D341Med (cell line): ENCODE measurements around the gene PCSK5.

Experiments
- DNase-seq: peaks from one replicate; pipeline ENCODE4 v3.0.0; 2012; ENCODE audit warnings: low spot score

Gene PCSK5

DNA sequence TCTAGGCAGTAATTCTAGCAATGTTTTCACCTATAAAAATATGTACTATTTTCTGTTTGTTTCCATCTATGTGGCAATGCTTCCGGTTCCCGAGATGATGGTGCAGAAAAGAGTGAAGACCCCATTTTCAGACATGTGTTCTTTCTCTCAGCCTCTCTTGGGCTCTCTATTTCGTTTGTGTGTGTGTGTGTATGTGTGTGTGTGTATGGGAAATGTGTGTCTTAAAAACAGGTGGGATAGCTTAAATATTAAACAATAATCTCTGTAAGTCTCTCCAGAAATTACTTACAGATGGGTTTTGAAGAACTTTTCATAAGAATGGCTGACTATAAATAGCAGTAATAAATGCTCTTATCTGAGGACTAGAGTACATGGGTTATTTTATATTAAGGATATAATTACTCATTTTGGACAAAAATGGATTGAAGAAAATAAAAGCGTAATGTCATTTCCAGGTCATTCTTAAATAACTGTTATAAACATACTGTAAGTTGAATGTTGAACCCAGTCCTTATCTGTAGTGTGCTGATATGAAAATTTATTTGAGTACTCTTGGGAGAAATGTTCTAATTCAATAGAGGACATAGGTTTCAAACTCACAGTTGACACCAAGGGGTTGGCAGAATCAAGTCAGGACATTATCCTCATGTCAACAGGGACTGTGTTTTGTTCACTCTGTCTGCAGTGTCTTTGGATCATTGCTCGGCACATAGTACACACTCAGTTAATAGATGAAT is 31.1 kb downstream of the PCSK5 start:
- DNase-seq = no peak

DNA sequence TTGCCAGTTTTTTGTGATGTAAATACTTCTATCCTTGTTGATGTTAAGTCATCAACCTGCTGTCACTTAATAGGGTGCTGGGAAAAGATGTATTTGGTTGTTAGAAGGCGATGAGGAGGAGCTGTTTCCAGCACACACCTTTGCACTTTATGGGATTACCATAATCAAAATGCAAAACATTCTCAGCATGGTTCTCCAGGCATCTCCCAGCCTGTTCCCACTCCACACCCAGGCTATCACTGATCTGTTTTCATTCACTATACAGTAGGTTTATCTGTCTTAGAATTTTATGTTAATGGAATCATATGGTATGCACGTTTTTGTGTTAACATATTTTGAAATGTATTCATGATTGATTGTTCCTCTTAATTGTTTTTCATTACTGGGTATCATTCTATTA is 35.9 kb downstream of the PCSK5 start:
- no peak for DNase-seq

DNA sequence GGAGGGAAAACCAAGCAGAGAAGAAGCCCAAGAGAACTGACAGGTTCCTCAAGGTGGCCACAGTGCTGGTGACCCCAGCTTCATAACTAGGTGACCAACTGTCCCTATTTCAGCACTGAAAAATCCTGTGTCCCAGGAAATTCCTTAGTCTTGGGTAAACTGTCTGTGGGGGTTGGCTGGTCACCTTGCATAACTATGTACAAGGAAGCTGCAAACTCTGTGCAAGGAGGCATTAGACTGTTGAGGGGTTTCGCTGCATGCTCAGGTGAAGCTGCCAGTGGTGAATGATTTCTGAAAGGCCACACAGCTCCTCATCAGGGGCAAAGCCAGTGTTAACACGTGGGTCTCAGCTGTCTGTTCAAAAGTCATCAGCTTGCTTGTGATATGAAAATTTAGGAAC is 36.9 kb downstream of the PCSK5 start:
- no peak for DNase-seq

DNA sequence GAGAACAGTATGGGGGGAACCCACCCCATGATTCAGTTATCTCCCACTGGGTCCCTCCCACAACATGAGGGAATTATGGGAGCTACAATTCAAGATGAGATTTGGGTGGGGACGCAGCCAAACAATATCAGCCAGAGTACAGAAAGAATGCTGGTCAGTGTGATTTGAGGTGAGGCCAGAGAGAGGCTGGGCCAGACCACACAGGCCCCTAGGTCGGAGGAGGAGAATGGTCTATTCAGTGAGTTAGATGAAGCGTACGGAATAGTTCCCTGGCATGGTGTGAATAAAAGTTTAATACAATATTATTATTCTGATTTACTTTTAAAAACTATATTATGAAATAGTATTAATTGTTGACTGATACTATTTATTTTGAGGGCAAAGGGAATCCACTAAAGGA is 39.7 kb downstream of the PCSK5 start:
- no peak for DNase-seq

DNA sequence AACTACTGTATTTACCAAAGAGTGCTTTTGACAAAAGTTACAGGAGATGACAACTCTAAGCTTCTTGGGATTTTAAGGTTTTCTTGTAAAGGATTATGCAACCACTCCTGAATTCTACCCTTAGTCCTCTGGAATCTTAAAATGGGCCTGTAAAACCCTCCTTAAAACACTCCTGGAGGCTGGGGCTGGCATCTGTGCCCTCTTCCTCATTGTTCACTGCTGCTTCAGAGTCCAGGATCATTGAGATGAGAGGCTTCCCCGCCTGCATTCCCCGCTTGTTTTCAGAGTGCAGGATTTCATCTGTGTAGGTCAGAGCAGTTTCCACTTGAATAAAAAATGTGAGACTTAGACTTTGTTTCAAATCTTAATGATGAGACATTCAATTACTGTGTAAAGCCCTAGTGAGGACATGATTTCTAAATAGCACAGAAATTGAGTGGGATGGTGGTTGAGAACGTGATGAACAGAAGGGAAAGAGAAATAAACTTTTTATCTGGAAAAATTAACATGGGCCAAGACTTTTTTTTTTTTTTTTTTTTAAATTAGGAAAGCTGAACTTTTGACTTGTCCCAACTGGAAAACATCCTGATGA is 40.4 kb downstream of the PCSK5 start:
- DNase-seq = no peak

DNA sequence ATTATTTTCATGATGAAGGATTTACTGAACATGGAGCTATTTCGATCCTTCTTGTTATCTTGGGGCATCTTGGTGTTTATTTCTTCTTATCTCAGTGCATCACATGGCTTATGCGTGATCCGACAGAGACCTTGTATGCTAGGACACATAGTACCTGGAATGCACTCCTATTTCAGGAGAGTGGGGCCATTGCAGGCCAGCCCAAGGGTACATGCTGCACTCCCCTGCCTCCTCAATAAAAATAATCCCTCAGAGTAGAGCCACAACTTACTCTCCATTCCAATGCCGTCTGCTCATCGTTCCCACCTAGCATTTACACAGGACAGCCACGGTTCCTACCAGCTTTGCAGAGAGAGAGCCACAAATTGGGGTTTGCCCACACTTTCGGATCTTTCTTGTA is 43.5 kb downstream of the PCSK5 start:
- no peak for DNase-seq

DNA sequence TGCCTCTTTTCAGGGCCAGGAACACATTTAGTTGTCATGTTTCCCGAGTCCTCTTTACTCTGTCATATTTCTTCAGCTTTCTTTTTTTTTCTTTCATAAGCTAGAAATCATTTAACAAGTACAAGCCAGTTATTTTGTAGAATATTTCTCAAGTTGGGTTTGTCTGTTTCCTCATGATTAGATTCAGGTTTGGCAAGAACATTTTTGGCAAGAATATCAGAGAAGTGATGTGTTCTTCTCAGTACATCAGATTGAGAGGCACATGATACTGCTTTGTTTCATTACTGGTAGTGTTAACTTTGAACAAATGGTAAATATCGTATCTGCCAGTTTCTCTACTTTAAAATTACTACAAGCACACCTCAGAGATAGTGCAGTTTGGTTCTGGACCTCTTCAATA is 45.1 kb downstream of the PCSK5 start:
- no peak for DNase-seq

DNA sequence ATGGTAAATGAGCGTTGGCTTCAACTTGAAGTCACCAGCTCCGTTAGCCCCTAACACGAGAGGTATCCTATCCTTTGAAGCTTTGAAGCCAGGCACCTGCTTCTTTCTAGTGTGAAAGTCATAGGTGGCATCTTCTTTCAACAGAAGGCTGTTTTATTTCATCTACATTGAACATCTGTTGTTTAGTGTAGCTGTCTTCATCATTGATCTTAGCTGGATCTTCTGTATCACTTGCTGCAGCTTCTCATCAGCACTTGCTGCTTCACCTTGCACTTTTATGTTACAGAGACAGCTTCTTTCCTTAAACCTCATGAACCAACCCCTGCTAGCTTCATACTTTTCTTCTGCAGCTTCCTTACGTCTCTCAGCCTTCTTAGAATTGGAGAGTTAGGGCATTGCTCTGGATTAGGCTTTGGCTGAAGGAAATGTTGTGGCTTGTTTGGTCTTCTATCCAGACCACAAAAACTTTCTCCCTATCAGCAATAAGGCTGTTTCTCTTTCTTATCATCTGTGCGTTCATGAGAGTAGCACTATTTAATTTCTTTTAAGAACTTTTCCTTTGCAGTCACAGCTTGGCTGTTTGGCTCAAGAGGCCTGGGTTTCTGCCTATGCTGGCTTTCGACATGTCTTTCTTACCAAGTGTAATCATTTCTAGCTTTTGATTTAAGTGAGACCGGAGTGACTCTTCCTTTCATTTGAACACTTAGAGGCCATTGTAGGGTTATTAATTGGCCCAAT is 47.2 kb downstream of the PCSK5 start:
- no peak for DNase-seq

DNA sequence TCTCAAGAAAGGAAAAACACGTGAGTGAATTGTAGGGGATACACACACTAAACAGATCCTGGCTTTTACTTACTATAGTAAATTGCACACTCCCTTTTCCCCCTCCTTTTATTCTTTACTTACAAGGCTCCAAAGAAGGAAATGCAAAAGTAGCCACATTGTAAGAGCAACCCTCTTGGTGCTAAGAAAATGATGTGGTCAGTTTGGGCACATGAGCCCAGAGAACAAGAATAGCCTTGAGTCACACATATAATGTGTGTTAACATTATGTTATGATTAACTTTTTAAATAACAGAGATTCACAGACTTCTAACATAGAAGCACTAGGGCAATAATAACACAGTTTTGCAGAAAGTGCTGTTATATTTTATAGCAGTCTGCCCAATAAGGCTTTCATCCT is 48.5 kb downstream of the PCSK5 start:
- DNase-seq = no peak

DNA sequence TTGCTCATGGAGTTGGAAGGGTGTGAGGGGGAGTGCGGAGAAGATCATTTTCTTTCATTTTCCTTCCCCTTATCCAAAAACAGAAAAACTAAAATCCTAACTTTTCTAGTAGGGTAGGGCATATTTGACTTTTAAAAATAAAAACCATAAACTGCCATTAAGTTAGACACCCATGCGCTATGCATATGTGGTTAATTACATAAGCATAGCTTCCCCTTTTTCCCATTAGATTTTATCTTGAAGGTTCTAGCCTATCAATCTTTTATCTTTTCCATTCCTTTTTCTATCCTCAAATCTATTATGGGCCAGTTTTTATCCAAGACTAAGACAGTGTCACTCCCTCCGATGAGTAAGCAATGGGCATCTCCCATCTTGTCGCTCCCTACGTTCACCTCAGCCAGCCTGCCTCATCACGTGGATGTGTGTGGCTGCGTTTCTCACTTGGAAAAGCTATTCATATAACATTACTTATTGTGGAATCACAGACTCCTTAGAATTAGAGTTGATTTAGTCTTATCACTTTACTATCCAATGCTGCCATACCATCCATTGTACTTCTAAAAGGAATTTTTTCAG is 49.2 kb downstream of the PCSK5 start:
- no peak for DNase-seq

DNA sequence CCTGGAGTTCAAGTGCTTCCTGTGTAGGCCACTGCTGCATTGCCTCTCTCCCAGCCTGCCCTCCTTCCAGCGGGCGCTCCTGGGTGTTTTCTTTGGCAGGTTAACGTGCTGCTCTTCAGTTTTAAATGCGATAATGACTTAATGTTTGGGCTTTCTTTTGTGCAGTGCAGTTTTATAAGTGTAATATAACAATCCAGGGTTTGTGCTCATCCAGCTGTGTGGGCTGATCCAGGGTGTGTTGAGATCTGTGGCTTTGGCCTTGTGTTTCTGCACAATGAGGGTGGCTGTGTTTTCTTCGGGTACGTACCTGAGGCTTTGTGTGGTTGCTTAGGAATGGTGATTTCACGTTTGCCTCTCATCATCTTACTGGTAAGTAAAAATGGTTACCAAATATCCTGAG is 50.6 kb downstream of the PCSK5 start:
- DNase-seq = no peak

DNA sequence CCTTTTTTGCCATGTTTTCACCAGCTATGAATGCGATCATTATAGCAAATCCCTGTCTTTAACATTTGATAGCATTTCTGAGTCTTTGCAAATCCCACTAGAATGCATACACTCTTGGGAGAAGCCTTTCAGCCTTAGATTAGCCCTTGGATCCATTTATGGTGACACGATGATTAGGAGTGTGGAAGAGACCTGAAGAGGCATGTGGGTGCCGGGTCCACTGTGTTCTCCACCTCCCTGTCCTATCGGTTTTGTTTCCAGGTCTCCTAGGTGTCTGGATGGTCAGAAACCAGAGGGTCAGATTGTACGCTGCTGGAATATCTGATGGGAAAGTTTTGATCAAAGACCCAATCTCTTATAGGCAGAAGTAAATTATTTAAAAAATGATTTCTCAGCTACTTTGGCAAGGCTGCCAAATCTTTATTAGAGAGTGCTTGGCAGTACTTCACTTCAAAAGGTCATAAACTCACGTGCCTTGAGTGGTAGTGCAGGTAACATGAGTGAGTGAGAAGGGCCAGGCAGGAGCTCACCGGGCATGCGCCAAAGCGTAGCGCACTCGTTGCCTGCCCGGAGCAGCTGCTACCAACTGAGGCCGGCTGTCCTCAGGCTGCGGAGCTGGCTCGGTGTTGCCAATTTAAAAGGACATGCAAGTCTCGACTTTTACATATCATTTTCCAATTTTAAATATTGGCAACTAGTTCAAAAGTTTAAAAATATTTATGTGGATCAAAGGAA is 51.3 kb downstream of the PCSK5 start:
- no peak for DNase-seq

DNA sequence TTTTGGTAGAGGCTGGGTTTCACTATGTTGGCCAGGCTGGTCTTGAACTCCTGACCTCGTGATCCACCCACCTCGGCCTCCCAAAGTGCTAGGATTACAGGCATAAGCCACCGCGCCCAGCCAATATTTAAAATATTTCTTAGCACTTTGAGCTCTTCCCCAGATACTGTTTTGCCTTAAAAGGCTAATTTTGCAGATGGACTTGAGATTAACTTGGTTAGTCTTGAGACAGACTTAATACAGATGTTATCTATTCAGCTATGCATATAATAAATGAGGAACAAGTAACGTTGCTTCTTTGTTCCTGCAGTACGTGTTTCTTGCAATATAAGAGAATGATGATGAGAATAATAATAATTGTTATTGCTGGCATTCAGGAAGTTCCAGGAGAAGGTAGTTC is 56.3 kb downstream of the PCSK5 start:
- no peak for DNase-seq

DNA sequence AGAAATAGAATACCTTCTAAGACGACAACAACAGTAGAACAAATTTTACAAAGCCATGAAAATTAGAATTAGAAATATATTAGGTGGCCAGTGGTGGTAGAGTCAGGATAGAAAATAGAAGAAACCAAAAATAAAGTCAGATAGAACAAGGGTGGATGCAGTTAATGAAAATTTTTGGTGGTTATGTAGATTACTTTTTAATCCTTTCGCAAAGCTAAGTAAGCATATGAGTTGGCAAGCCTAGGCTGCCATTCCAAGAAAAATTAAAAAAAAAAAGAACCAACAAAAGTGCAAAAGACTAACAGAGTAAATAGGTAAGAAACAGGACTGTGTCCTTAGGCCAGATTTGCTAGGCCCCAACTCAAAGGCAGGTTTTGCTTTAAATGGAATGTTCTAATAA is 56.8 kb downstream of the PCSK5 start:
- no peak for DNase-seq

DNA sequence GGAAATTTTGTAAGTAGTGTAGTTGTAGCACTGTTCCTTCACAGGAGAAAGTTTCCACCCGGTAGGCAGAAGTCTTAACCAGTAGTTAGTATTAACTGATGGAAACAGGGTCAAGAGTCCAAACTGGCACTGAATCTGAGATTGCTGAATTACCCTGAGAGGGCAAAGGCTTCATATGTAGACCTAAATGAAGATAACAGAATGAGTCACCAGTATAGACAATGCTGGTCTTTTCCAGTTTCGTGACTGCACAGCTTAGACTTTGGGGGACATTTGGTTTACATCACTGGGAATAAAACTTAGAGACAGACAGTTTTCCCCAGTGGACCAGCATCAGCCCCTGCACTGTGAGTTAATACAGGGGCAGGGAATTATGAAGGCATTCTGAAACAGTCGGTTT is 60.5 kb downstream of the PCSK5 start:
- DNase-seq = no peak

DNA sequence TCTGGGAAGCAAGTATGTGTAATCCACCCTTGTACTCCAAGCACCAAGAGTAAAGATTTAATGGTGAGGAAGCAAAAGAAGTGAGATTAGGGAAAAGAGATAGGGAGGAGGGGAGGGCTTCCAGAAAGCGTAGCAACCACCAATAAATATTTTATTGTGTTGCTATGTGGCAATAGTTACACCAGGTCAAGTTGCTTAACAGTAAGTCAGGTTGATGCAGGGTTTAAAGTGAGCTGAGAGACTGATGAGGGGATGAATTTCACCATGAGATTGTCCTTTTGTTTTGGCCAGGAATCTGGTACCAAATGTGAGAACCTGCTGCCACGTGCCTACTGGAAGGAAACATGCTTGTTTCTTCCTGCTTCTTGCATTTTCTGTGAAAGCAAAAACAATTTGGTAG is 62.7 kb downstream of the PCSK5 start:
- DNase-seq = no peak

DNA sequence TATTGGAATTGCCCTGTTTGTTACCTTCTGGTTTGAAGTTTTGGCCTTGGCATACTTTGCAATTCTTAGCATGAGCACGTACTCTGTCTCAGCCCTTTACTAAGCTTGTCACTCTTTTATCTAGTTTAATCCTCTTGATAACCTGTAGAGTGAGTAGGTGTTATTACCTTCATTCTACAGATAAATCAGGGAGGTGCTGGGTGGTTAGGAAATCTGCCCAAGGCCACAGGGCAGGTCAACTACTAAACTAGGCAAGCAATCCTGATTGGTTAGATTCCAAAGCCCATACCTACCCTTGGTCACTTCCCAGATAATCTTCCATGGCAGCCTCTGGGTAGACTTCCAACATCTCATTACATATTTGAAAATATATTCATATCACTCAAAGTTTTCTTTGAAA is 65.7 kb downstream of the PCSK5 start:
- DNase-seq = no peak

DNA sequence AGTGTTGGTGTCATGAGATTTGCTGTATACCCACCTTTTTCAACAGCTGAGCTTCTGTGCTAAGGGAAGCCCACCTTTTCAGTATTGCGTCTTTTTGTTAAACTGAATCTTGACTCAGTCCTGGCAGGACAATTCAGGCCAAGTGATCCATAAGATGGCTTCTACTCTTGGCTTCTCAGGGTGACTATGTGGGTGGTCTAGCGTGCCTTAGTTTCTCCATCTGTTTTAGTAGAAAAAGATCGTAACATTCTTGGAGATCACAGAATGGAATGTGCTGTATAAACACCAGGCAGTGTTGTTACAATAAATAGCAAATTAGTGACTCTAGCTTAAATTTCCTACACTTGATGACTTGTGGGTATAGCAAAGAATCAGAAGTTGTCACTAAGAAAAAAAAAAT is 66.6 kb downstream of the PCSK5 start:
- DNase-seq = no peak

DNA sequence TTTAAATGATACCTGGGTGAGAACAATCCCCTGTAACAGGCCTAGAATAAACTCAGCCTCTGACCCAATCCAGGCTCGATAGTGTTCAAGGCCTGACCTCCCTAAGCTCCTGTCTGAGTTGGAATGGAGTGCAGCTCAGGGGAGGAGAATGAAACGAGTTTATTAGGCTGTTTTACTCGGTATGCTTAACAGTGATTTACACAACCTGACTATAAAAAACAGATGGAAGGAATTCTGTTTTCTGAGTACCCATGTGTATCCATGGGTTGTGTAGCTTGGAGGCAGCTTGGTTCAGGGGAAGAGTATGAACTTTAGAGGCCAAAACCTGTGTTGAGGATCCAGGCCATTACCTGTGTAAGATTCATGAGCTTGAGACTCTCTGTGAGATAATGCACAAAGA is 67.8 kb downstream of the PCSK5 start:
- DNase-seq = no peak

DNA sequence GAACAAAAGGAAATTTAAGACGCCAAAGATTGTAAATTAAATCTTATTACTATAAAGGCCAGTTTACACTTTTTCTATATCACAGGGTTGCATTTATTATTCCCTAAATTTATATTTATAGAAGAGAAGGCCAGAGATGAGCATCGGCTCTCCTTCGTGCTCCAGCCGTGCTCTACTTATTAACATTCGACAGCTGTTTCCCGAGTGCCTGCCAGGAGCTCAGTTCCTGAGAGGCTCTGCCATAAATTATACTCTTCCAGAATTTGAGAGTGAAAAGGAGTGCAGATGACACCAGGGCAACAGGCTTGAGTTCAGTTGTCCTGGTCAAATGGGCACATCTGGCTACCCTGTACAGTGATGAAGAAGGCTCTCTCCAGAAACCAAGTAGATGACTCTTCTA is 70.1 kb downstream of the PCSK5 start:
- no peak for DNase-seq

DNA sequence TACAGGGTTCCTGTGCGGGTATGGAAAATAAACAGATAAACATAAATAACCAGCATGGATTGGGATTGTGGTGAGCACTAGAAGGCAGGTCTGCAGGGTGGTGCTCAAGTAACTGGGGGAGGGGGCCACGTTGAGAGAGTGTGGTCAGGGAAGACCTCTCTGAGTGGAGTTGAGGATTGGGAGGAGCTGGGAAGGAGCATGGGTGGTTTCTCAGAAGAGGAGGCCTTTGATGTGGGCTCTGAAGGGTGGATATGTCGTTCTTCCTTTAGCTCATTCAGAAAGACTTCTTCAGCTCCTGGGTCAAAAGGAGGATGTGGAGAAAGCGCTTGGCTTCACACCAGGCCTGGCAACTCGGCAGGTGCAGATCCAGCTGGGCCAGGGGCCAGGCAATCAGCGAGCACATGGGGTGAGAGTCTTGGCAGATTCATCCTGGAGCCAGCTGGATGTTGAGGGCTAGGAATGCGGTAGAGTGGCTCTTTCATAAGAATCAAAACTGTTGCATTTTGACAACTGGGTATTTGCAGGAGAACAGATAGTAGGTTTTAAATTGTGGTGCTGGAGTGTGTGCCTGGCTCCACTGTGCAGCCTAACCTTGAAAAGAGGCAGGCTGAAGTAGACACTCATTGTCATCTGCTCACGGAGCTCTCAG is 71.7 kb downstream of the PCSK5 start:
- DNase-seq = no peak

DNA sequence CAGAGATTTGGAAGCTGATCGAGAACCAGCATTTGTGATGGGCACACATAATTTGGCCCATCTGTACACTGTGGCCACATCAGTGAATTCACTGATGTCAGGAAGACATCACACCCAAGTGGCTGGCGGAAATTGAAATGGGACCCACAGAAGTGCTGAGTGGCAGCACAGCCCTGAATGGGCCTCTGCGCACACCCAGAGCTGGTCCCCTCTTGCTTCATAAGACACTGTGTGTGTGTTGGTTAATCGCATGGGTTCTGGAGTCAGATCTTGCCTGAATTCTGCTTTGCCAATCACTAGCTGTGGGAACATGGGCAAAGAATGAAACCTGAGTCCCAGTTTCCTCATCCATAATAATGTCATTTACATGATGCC is 72.2 kb downstream of the PCSK5 start:
- no peak for DNase-seq
